ENCODE data around the gene FAM25A. TPM values are rescaled to one million over a fixed set of nuclear protein-coding genes. Genes with fewer than 3 reads are reported as not detected.

Gene FAM25A
- total RNA-seq, 2 experiments from 2014 or later, result not detected

DNA sequence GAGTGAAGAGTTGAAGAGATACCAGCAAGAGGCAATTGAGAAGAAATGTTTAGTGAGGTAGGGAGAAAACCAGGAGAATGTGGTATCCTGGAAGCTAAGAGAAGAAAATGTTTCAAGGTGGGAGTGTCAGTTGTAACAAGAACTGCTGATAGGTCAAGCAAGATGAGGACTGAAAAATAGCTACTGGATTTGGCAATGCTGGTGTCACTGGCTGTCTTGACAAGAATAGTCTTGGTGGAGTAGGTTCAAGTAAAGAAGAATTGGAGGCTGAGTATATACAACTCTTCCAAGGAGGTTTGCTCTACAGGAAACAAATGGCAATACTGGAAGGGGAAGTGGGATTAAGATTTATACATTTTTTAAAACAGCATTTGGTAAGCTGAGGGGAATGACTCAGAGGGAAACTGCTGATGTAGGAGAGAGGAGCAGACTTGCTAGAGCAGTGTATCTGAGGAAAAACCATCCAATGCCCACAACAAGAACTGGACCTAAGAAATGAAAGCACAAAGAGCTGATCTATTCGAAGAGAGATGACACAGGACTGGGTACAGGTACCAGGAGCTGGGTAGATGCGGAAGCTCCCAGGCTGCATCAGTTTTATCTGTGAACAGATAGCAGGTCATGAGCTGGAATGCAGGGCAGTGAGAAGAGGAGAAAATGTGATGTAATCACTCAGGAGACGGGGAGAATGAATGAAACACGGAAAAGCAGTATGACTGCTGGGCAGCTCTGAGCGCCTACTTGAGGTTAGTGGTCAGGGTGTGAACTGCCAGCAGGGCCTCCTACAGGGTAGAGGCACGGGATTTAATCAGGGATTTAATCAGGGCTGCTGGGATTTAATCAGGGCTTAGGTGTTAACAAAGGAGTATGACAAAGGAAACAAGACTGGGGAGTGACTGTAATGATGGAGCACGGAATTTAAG lies 34.5 kb downstream of the FAM25A start:
- peaks cover 2% of the 10 kb centered on the region for H3K4me1 Mint-ChIP-seq
- POLR2A ChIA-PET, result interaction anchor here (1.5 kb wide), 2 partner anchors 14 to 39 kb away, joined by 3 to 6 read pairs; no protein-coding TSS in a partner anchor
- CTCF ChIA-PET, result interaction anchor here (1.0 to 1.5 kb wide), 5 partner anchors 10 to 116 kb away, joined by 3 to 5 read pairs (median 5); partner anchors contain the start of genes GLUD1 and SHLD2

DNA sequence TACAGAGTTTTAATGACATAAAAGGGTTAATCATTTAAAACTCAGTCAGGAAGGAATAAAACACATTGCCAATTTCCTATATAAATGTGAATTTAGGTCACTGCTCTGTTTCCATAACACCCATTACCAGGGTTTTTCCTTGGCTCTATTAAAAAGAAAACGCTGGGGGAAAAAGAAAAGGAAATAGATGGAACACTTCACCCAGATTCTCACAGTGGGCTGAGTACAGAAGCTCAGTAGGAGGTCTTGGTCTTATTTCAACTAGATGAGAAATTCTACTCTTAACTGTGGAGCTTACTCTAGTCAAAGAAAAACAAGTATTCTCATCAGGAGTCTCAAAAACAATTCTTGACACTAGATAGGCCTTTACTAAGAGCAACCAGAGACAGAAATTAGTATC lies 38.1 kb downstream of the FAM25A start:
- CTCF ChIA-PET, result no interaction called here
- H3K9me3 Mint-ChIP-seq, result no peaks in the 10 kb centered on the region
- no peak overlapping the region for H3K4me3 Mint-ChIP-seq
- POLR2A ChIA-PET, result no interaction called here
- H3K4me1 Mint-ChIP-seq, result peaks cover 2% of the 10 kb centered on the region
- no peak overlapping the region for H3K27ac Mint-ChIP-seq
- DNase-seq, result no peak
- H3K27me3 Mint-ChIP-seq, result no peaks in the 10 kb centered on the region
- peaks cover 54% of the 10 kb centered on the region for H3K36me3 Mint-ChIP-seq (ENCODE audit: low read depth)

More for the DNA sequence above, 34.5 kb downstream of the FAM25A start:
- Mint-ChIP-seq H3K36me3 (ENCODE audit: low read depth) (peaks cover 53% of the 10 kb centered on the region), H3K27me3 (no peaks in the 10 kb centered on the region), H3K27ac (no peak overlapping the region), H3K9me3 (no peaks in the 10 kb centered on the region), H3K4me3 (no peak overlapping the region)
- DNase-seq, result no peak

DNA sequence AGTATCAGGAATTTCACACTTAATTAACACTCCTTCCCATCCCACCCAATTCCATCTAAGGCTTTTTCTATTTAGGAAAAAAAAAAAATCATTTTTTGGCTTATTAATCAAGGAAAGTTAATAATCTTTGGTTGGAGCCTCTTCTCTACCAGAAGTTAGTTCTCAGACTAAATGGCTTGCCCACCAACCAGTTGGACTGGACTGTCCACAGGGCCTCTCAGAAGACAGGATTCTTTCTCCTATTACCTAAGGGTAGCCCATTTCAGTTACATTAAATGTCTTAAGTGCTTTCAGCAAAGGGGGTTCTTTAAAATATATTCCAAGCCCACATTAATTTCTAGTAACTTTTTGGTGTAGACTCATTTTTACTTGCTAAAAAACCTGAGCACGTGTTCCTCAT lies 39.3 kb downstream of the FAM25A start:
- no peak overlapping the region for H3K27ac Mint-ChIP-seq
- H3K4me3 Mint-ChIP-seq, result no peak overlapping the region
- ChIA-PET POLR2A (no interaction called here), CTCF (no interaction called here)
- peaks cover 63% of the 10 kb centered on the region for H3K36me3 Mint-ChIP-seq (ENCODE audit: low read depth)
- H3K9me3 Mint-ChIP-seq, result no peaks in the 10 kb centered on the region
- H3K27me3 Mint-ChIP-seq, result no peaks in the 10 kb centered on the region
- H3K4me1 Mint-ChIP-seq, result peaks cover 2% of the 10 kb centered on the region
- DNase-seq, result no peak

DNA sequence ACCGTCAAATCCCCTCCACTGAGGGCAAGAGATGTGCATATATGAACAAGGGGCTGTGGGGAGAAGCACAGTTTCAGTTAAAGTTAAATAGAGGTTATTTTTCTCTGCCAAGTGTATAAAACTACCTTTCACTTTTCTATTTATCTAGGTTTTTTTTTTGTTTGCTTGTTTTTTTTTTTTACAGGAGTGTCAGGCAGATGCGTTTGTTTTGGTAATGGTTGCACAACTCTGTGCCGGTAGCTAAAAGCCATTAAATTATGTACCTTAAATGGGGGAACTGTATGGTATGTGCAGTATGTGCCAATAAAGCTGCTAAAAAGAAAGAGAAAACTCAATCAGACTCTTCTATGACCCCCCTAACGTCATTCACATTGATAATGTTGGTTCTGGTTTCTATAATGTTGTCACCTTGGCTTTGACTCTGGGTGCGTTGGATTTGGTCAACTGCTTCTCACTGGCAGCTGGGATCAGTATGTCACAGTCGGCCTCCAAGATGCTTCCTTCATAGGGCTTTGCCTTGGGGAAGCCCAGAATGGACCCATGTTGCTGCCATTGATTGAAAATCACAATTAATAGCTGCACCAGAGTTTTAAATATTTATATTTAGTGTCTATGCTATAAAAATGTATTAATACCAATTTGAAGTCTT lies 40.3 kb downstream of the FAM25A start:
- Mint-ChIP-seq H3K27ac (no peak overlapping the region), H3K4me3 (no peak overlapping the region), H3K9me3 (no peaks in the 10 kb centered on the region), H3K36me3 (ENCODE audit: low read depth) (peaks cover 63% of the 10 kb centered on the region), H3K27me3 (no peaks in the 10 kb centered on the region), H3K4me1 (peaks cover 2% of the 10 kb centered on the region)
- ChIA-PET POLR2A (no interaction called here), CTCF (interaction anchor here (0.6 kb wide), 1 partner anchor 675 kb away, joined by 3 read pairs; no protein-coding TSS in a partner anchor)
- DNase-seq, result no peak

DNA sequence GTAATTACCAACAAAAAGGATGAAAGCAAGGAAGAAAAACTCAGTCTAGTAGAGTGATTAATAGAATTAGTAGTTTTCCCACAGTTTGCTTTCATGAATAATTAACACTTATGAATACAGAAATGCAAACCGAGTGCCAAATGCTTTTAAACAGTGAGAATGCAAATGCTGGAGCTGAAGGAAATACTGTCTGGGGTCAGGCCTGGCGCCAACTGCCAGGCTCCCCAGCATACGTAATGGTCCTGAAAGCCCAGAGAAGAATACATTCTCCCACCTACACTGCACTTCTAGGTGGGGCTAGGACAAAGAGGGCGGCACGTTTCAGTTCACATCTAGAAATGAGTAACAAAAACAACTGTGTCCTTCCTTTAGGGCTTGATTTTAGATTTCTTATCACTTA lies 44.6 kb downstream of the FAM25A start:
- H3K27ac Mint-ChIP-seq, result no peak overlapping the region
- H3K36me3 Mint-ChIP-seq (ENCODE audit: low read depth), result peaks cover 67% of the 10 kb centered on the region
- no peak for DNase-seq
- peaks cover 2% of the 10 kb centered on the region for H3K4me1 Mint-ChIP-seq
- no peak overlapping the region for H3K4me3 Mint-ChIP-seq
- CTCF ChIA-PET, result no interaction called here
- H3K27me3 Mint-ChIP-seq, result no peaks in the 10 kb centered on the region
- POLR2A ChIA-PET, result interaction anchor here (0.7 to 2.2 kb wide), 2 partner anchors 12 to 31 kb away, joined by 3 to 7 read pairs; partner anchors contain the start of genes GLUD1 and SHLD2
- H3K9me3 Mint-ChIP-seq, result no peaks in the 10 kb centered on the region

DNA sequence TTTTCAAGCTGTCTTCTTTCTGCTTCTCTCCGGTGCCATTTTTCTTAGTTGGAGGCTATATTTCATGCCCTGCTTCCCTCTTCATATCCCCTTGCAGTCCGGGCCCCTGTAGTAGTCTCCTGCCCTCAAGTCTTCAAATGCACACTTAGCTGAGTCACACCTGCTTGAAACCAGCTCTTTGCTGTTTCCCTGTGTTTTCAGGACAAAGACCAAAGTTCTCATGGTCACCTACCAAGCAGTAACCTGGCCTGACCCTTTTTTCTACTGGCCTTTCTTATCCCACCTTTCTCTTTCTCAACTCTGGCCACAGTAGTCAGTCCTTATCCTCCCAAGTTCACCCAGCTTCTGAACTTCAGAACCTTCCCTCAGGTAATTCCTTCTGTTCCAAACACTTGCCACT lies 46.1 kb downstream of the FAM25A start:
- CTCF ChIA-PET, result interaction anchor here (0.6 kb wide), 1 partner anchor 44 kb away, joined by 3 read pairs; no protein-coding TSS in a partner anchor
- peak overlapping the region; percentile 5 for H3K27ac Mint-ChIP-seq
- H3K36me3 Mint-ChIP-seq (ENCODE audit: low read depth), result peaks cover 61% of the 10 kb centered on the region
- H3K9me3 Mint-ChIP-seq, result no peaks in the 10 kb centered on the region
- peaks cover 2% of the 10 kb centered on the region for H3K4me1 Mint-ChIP-seq
- no peaks in the 10 kb centered on the region for H3K27me3 Mint-ChIP-seq
- POLR2A ChIA-PET, result no interaction called here
- no peak for DNase-seq
- H3K4me3 Mint-ChIP-seq, result no peak overlapping the region

DNA sequence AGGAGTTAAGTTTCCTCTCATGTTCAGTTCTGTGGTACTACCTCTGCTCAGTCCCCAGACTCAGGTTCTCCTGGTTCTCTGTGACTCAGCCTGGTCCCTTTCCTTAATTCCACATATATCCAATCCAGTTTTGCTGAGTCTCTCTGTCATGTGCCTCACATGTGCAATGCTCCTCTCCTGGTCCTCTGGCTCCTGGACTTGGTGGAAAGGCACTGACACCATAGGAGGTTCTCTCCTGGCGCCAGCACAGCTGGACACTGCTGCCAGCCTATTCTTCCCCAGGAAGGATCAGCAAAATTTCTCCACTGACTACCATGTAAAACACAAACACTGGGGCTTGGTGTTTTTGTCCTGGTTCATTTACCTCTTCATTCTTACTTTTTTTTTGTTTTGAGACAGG lies 46.8 kb downstream of the FAM25A start:
- H3K36me3 Mint-ChIP-seq (ENCODE audit: low read depth), result peaks cover 64% of the 10 kb centered on the region
- H3K9me3 Mint-ChIP-seq, result no peaks in the 10 kb centered on the region
- H3K27ac Mint-ChIP-seq, result no peak overlapping the region
- CTCF ChIA-PET, result no interaction called here
- H3K4me1 Mint-ChIP-seq, result peaks cover 2% of the 10 kb centered on the region
- POLR2A ChIA-PET, result no interaction called here
- H3K4me3 Mint-ChIP-seq, result no peak overlapping the region
- no peak for DNase-seq
- no peaks in the 10 kb centered on the region for H3K27me3 Mint-ChIP-seq

DNA sequence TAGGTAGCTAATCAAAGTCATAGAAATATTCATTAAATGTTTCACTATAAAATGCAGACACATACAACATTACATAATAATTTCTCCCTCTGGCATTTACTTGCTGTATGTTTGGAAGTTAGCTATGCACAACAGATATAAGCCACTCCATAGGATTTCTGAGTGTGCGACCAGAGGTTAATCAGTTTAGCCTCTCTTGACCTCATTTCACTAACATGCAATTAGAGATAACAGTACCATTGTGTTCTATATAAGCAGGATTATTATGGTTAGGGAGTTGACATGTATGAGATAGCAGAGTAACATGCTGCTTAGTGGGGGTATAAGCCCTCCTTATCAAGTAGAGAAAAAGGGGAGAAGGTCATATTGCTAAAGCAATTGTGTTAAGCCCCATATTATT lies 48.2 kb downstream of the FAM25A start:
- ChIA-PET POLR2A (no interaction called here), CTCF (no interaction called here)
- Mint-ChIP-seq H3K27me3 (no peaks in the 10 kb centered on the region), H3K36me3 (ENCODE audit: low read depth) (peaks cover 65% of the 10 kb centered on the region), H3K4me1 (peaks cover 2% of the 10 kb centered on the region), H3K4me3 (no peak overlapping the region), H3K27ac (no peak overlapping the region), H3K9me3 (no peaks in the 10 kb centered on the region)
- no peak for DNase-seq

DNA sequence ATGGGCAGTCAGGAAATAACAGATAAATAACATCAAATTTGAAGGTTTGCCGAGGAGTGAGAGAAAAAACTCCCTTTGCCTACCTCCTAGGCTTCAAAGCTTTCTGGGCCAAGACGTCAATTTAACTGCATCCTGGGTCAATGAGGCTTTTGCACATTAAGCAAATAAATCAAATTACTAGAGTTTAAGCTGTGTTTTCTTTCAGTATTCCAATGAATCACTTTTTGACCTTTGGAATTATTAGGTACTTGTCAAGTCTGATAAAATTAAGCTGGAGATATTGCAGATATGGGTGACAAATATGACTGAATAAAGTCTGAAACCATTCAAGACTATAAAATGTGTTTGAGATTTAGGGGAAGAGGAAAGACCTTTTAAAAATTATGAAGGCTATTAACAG lies 52.4 kb downstream of the FAM25A start:
- no peaks in the 10 kb centered on the region for H3K4me1 Mint-ChIP-seq
- no peaks in the 10 kb centered on the region for H3K27me3 Mint-ChIP-seq
- peaks cover 45% of the 10 kb centered on the region for H3K36me3 Mint-ChIP-seq (ENCODE audit: low read depth)
- ChIA-PET CTCF (no interaction called here), POLR2A (no interaction called here)
- no peaks in the 10 kb centered on the region for H3K9me3 Mint-ChIP-seq
- no peak overlapping the region for H3K27ac Mint-ChIP-seq
- DNase-seq, result no peak
- no peak overlapping the region for H3K4me3 Mint-ChIP-seq

Other genes with a start within 250 kb of the FAM25A start
- gene MMRN2, start 62.7 kb upstream of the FAM25A start, total RNA-seq, result not detected
- not detected for gene SNCG, start 61.7 kb upstream of the FAM25A start, total RNA-seq
- not detected for gene ADIRF, start 51.8 kb upstream of the FAM25A start, total RNA-seq
- 100 to 1,000 TPM; 111 to 121 TPM for gene GLUD1, start 74.5 kb downstream of the FAM25A start, total RNA-seq
- 10 to 100 TPM; 31.0 to 31.4 TPM for gene SHLD2, start 74.9 kb downstream of the FAM25A start, total RNA-seq
- under 1 TPM; 0.15 to 0.73 TPM for gene NUTM2A, start 205.2 kb downstream of the FAM25A start, total RNA-seq

Measured in activated CD4-positive, alpha-beta memory T cell treated with anti-CD3 and anti-CD28 coated beads, Interleukin-2, amount 10 ng/mL, durations not matched to agents 7 days and 5 days (primary cell).